Prostate gland (tissue), 2 donors: ENCODE measurements around the gene RNASE13.

Experiments used
- POLR2A ChIP-seq: fragments of 450-650 bp; IDR thresholded peaks from one replicate; pipeline ENCODE4 v1.6.1; 2016; ENCODE audit warnings: antibody characterized with exemption, mild to moderate bottlenecking
- TF ChIP-seq, protein P1 (sequence below), 4 experiments: fragments of 200-600 bp in 2 of 4; fragments of 450-650 bp in 2 of 4; sonication (generic) in 2 of 4; IDR thresholded peaks; 1 replicate in 3 of 4; 2 replicates in 1 of 4; pipeline ENCODE4 v1.5.1; 2016 to 2019; ENCODE audit warnings: antibody characterized with exemption in 4 of 4, mild to moderate bottlenecking in 2 of 4, moderate library complexity in 2 of 4

DNA sequence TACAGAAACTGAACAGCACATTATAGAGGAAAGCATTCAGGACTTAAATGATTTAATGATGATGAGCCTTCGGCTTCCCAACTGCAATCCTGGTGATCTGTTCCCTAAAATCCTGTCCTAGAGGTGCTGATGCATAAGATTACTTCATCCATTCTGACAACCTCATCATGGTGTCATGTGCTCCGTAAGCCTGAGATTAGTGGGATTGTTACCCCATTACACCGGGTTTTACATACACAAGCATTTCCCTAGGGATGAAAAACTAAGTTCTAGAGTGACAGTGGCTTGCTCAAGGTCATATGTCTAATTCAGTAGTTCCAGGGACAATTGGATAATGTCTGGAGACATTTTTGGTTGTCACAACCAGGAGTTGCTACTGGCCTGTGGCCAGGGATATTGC lies 2.5 kb upstream of the RNASE13 start:
- TF ChIP-seq, protein P1, sequence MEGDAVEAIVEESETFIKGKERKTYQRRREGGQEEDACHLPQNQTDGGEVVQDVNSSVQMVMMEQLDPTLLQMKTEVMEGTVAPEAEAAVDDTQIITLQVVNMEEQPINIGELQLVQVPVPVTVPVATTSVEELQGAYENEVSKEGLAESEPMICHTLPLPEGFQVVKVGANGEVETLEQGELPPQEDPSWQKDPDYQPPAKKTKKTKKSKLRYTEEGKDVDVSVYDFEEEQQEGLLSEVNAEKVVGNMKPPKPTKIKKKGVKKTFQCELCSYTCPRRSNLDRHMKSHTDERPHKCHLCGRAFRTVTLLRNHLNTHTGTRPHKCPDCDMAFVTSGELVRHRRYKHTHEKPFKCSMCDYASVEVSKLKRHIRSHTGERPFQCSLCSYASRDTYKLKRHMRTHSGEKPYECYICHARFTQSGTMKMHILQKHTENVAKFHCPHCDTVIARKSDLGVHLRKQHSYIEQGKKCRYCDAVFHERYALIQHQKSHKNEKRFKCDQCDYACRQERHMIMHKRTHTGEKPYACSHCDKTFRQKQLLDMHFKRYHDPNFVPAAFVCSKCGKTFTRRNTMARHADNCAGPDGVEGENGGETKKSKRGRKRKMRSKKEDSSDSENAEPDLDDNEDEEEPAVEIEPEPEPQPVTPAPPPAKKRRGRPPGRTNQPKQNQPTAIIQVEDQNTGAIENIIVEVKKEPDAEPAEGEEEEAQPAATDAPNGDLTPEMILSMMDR (IDR thresholded peaks at IDR 0.05) = no peak
- no peak for TF ChIP-seq POLR2A
